Endothelial cell of hepatic sinusoid (primary cell): ENCODE results near the gene TMEM200B.
"Not testable (repeated sequence)": the region's sequence is repeated elsewhere in the genome, so short reads cannot be mapped to it uniquely, and the experiment has no call there.

Source experiments
- in situ Hi-C: cut with HindIII; loops from 2 replicates; pipeline ENCODE4 v1.10.0; 2017; ENCODE audit warnings: low sequenced_read_pairs

Gene TMEM200B

GRCh38 chr1:29123887-29124365, at the start of gene TMEM200B:
TSS of gene TMEM200B (minus strand) at chr1:29123903. CDS start at chr1:29121828, 2,075 bp downstream.
- in situ Hi-C loops: no loop called here

GRCh38 chr1:29172415-29172939, 48.8 kb upstream of the TMEM200B start:
- in situ Hi-C loops: no loop called here

- in situ Hi-C loops: no loop called here
Measured at GRCh38 chr1:29171521-29171920, 47.8 kb upstream of the TMEM200B start.

- in situ Hi-C loops: no loop called here
Measured at GRCh38 chr1:29171089-29171488, 47.4 kb upstream of the TMEM200B start.

GRCh38 chr1:29169976-29170375, 46.3 kb upstream of the TMEM200B start:
- in situ Hi-C loops: no loop called here

GRCh38 chr1:29167904-29168303, 44.2 kb upstream of the TMEM200B start:
- in situ Hi-C loops: no loop called here

GRCh38 chr1:29166291-29166878, 42.7 kb upstream of the TMEM200B start:
- in situ Hi-C loops: no loop called here

GRCh38 chr1:29164588-29164987, 40.9 kb upstream of the TMEM200B start:
- in situ Hi-C loops: no loop called here

- in situ Hi-C loops: no loop called here
Measured at GRCh38 chr1:29162476-29163138, 38.9 kb upstream of the TMEM200B start.

- in situ Hi-C loops: no loop called here
Measured at GRCh38 chr1:29162025-29162424, 38.3 kb upstream of the TMEM200B start.

- in situ Hi-C loops: no loop called here
Measured at GRCh38 chr1:29159773-29160172, 36.1 kb upstream of the TMEM200B start.

GRCh38 chr1:29157269-29157601, 33.5 kb upstream of the TMEM200B start:
- in situ Hi-C loops: no loop called here

- in situ Hi-C loops: no loop called here
Measured at GRCh38 chr1:29156543-29157268, 33.0 kb upstream of the TMEM200B start.

GRCh38 chr1:29152046-29152805, 28.5 kb upstream of the TMEM200B start:
- in situ Hi-C loops: no loop called here

- in situ Hi-C loops: not testable (repeated sequence)
Measured at GRCh38 chr1:29150346-29150745, 26.6 kb upstream of the TMEM200B start.

- in situ Hi-C loops: no loop called here
Measured at GRCh38 chr1:29148656-29149491, 25.2 kb upstream of the TMEM200B start.

GRCh38 chr1:29145739-29146437, 22.2 kb upstream of the TMEM200B start:
- in situ Hi-C loops: no loop called here

- in situ Hi-C loops: no loop called here
Measured at GRCh38 chr1:29144178-29144577, 20.5 kb upstream of the TMEM200B start.

- in situ Hi-C loops: no loop called here
Measured at GRCh38 chr1:29142714-29143113, 19.0 kb upstream of the TMEM200B start.
